ENCODE measurements around the gene PDIA2.

- no peak for TF ChIP-seq CTCF (IDR thresholded peaks at IDR 0.05)
- no peak for TF ChIP-seq POLR2A (IDR thresholded peaks at IDR 0.05)
- TF ChIP-seq POLR2AphosphoS5 (IDR thresholded peaks at IDR 0.05), result no peak
Measured at GRCh38 chr16:259814-260253, 23.1 kb upstream of the PDIA2 start.
